Esophagus muscularis mucosa (tissue), 4 donors: ENCODE results near the gene PRSS36. TPM values are rescaled to one million over a fixed set of nuclear protein-coding genes. Genes with fewer than 3 reads are reported as not detected.

Source experiments
- DNase-seq: peaks from one replicate; pipeline ENCODE4 v3.0.0-alpha.2; 2017; ENCODE audit errors: extremely low spot score
- H3K27ac ChIP-seq, 4 donors: fragments of 200-600 bp; sonication (generic); replicated peaks in 1 of 4; 1 replicate in 3 of 4; 2 replicates in 1 of 4; pipeline ENCODE4 v1.5.1; 2016 to 2019; ENCODE audit warnings: mild to moderate bottlenecking in 1 of 4
- H3K27me3 ChIP-seq, 4 donors: fragments of 200-600 bp; sonication (generic); one replicate each; pipeline versions ENCODE4 v1.5.1 to v1.6.0; 2016 to 2019
- H3K36me3 ChIP-seq, 4 donors: fragments of 200-600 bp; sonication (generic); one replicate each; pipeline ENCODE4 v1.5.1; 2016 to 2019
- H3K4me1 ChIP-seq, 4 donors: fragments of 200-600 bp; sonication (generic); one replicate each; pipeline ENCODE4 v1.5.1; 2016 to 2019
- H3K4me3 ChIP-seq, 4 donors: fragments of 200-600 bp; sonication (generic); 1 replicate in 2 of 4; 2 replicates in 2 of 4; pipeline ENCODE4 v1.5.1; 2016 to 2019; ENCODE audit warnings: mild to moderate bottlenecking in 4 of 4, moderate library complexity in 1 of 4
- H3K9me3 ChIP-seq, 4 donors: fragments of 200-600 bp; sonication (generic); 1 replicate in 3 of 4; 2 replicates in 1 of 4; pipeline ENCODE4 v1.5.1; 2016 to 2019
- EP300 ChIP-seq: sonication (generic); formaldehyde crosslinking; IDR thresholded peaks from one replicate; pipeline ENCODE4 v1.6.1; 2017; ENCODE audit warnings: antibody characterized with exemption
- POLR2A ChIP-seq: fragments of 450-650 bp; IDR thresholded peaks from one replicate; pipeline ENCODE4 v1.6.1; 2017; ENCODE audit warnings: antibody characterized with exemption, moderate library complexity, mild to moderate bottlenecking, low read depth
- POLR2AphosphoS5 ChIP-seq, 2 donors: sonication (generic); formaldehyde crosslinking; IDR thresholded peaks; one replicate each; pipeline ENCODE4 v1.6.1; 2017; ENCODE audit warnings: antibody characterized with exemption in 2 of 2
- WGBS: methylation state at CpG from one replicate; pipeline ENCODE4 v1.1.5; 2018; 5-methylcytosine and 5-hydroxymethylcytosine counted together
- intact Hi-C: fragments of 100-400 bp; cut with DNase I; formaldehyde crosslinking; loops from one replicate; pipeline ENCODE4 v1.15.1; 2023
- total RNA-seq, 4 donors: library from RNA; depleted of rRNA; stranded (reverse); fragments of >200 nt; gene quantifications; one replicate each; pipeline versions ENCODE4 v1.1.0 to v1.2.1, GENCODE V29; 2016
- TF ChIP-seq, protein P1 (sequence below), 3 experiments: fragments of 200-600 bp in 2 of 3; fragments of 450-650 bp in 1 of 3; sonication (generic) in 2 of 3; IDR thresholded peaks; one replicate each; pipeline ENCODE4 v1.5.1; 2017 to 2019; ENCODE audit warnings: antibody characterized with exemption in 3 of 3, mild to moderate bottlenecking in 2 of 3, moderate library complexity in 1 of 3

Gene PRSS36
- total RNA-seq, 4 donors from 2014 or later = 2.7 to 8.4 (median 5.1) TPM

DNA sequence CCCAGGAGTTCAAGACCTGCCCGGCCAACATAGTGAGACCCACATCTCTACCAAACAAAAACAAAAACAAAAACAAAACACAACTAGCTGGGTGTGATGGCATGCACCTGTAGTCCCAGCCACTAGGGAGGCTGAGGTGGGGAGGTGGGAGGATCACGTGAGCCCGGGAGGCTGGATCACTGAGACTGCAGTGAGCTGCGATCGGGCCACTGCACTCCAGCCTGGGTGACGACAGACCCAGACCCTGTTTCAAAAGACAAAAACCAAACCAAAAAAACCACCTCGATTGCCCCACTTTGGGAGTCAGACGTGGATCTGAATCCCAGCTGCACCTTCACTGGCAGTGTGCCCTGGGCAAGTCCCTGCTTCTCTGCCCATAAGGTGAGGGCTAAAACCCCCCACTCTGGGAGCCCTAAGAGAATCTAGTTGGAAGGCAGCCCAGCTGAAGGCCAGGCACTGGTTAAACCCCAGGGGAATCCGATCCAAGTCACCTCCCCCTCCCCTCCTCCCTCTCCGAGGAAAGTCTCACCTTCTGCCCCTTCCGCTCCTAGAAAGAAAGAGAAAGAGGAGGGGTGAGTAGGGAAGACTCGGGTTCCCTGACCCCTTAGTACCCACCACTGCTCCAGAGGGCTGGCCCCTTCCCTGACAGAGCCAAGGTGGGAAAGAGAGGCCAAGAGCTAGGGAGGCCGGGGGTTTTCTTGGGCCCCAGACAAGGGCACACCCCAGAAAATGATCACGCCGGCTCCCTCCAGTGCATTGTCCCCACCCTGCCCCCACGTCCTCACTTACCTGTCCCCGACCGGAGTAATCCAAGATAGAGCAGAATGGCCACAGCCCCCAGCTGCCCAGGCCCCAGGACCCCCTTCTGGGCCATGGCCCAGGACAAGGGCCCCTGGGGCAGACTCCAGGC lies 15.0 kb downstream of the PRSS36 start:
- H3K36me3 ChIP-seq = peaks cover 19 to 35% (median 31%) of the 10 kb centered on the region in 4 donors
- peaks cover 0 to 25% (median 1%) of the 10 kb centered on the region in 4 donors for H3K27me3 ChIP-seq
- 31% methylated on average over 10 of the region's 18 CpGs for WGBS
- no peak overlapping the region for H3K27ac ChIP-seq
- TF ChIP-seq POLR2A = no peak
- no peak for TF ChIP-seq POLR2AphosphoS5 (IDR thresholded peaks at IDR 0.05)
- TF ChIP-seq, protein P1, sequence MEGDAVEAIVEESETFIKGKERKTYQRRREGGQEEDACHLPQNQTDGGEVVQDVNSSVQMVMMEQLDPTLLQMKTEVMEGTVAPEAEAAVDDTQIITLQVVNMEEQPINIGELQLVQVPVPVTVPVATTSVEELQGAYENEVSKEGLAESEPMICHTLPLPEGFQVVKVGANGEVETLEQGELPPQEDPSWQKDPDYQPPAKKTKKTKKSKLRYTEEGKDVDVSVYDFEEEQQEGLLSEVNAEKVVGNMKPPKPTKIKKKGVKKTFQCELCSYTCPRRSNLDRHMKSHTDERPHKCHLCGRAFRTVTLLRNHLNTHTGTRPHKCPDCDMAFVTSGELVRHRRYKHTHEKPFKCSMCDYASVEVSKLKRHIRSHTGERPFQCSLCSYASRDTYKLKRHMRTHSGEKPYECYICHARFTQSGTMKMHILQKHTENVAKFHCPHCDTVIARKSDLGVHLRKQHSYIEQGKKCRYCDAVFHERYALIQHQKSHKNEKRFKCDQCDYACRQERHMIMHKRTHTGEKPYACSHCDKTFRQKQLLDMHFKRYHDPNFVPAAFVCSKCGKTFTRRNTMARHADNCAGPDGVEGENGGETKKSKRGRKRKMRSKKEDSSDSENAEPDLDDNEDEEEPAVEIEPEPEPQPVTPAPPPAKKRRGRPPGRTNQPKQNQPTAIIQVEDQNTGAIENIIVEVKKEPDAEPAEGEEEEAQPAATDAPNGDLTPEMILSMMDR (IDR thresholded peaks at IDR 0.05) = no peak
- no peak for TF ChIP-seq EP300
- DNase-seq = no peak
- intact Hi-C loops = no loop called here
- no peaks in the 10 kb centered on the region for H3K9me3 ChIP-seq
- H3K4me3 ChIP-seq = peak overlapping the region in 1 of 4 donors; percentile 20
- H3K4me1 ChIP-seq = peaks cover 10 to 21% (median 12%) of the 10 kb centered on the region in 4 donors

DNA sequence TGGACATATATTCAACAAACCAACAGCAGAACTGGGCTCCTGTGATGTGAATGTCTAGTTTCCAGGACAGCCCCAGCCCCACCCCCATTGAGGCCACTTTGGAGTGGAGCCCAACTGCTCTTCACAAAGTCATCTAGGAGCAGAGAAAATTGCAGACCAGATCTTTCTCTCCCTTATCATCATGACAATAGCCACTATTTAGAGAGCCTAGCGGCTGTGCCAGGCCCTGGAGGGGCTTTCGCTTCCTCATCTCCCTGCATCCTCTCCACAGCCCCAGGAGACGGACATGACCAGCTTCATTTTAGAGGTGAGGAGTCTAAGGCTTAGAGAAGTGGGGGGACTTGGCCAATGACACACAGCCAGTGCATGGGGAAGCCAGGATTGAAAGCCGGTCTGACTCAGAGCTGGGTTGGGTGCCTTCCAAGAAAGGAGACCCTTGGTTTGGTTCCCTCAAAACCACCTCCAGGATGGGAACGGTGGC lies 15.7 kb downstream of the PRSS36 start:
- Histone ChIP-seq H3K9me3 (no peaks in the 10 kb centered on the region), H3K27me3 (peaks cover 0 to 25% (median 1%) of the 10 kb centered on the region in 4 donors), H3K27ac (no peak overlapping the region), H3K36me3 (peaks cover 24 to 43% (median 39%) of the 10 kb centered on the region in 4 donors), H3K4me1 (peaks cover 11 to 21% (median 19%) of the 10 kb centered on the region in 4 donors), H3K4me3 (no peak overlapping the region)
- TF ChIP-seq POLR2A = no peak
- TF ChIP-seq POLR2AphosphoS5 (IDR thresholded peaks at IDR 0.05) = no peak
- no peak for TF ChIP-seq EP300
- TF ChIP-seq, protein P1 (IDR thresholded peaks at IDR 0.05) = no peak
- intact Hi-C loops = no loop called here
- DNase-seq = no peak
- WGBS = 20% methylated on average over 3 of the region's 5 CpGs

DNA sequence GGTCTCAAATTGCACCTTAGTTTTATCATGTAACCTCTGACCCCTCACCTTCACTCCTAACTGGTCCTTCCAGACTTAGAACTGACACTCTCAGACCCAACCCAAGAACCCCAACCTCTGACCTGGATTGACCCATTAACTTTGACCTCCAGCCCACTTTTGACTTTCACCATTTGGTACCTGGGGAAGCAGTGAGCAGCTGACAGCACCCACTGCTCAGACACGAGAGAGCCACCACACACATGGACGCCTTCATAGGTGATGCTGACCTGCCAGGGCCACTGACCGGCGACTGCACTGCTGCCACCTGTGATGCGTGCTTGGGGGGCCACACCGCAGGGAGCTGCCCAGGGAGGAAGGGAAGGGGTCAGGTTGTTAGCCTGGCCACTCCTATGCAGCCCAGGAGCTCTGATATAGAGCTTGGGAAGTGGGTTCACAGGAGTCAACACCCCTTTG lies 16.8 kb downstream of the PRSS36 start:
- WGBS = 84% methylated on average over 3 of the region's 6 CpGs
- Histone ChIP-seq H3K4me1 (peaks cover 11 to 26% (median 19%) of the 10 kb centered on the region in 4 donors), H3K27ac (no peak overlapping the region), H3K27me3 (peaks cover 0 to 25% (median 1%) of the 10 kb centered on the region in 4 donors), H3K4me3 (no peak overlapping the region), H3K9me3 (no peaks in the 10 kb centered on the region), H3K36me3 (peaks cover 34 to 53% (median 49%) of the 10 kb centered on the region in 4 donors)
- TF ChIP-seq, protein P1 (IDR thresholded peaks at IDR 0.05) = no peak
- no peak for TF ChIP-seq POLR2AphosphoS5 (IDR thresholded peaks at IDR 0.05)
- no peak for TF ChIP-seq EP300
- TF ChIP-seq POLR2A = no peak
- intact Hi-C loops = no loop called here
- no peak for DNase-seq

DNA sequence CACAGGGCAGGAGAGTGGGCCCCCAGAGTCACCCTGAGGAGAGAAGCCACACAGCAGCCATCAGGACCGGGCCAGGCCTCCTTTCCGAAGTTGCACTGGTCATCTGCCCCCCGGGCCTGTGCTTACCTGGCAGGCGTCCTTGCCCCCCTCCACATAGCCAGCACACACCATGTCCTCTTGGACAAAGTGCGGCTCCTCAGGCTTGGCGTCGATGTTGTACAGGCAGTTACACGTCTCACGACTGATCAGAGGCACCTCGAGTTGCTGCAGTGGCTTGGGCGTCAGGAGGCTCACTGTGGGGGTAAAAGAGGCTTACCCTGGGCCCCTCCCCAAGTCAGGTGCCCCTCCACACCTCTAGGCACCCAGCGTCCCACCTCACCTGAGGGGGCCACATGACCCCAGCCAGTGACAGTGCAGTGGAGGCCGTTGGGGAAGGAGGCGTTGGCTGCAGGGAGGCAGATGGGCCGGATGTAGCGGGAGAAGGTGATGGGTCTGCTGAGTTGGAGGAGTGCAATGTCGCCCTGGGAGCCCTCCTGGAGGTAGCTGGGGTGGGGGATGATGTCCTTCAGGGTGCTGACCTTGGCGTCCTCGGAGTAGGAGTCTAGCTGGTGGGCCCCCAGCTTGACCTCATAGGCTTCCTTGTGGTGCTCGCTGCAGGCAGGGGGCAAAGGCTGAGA lies 17.4 kb downstream of the PRSS36 start:
- peaks cover 0 to 25% (median 1%) of the 10 kb centered on the region in 4 donors for H3K27me3 ChIP-seq
- H3K9me3 ChIP-seq = no peaks in the 10 kb centered on the region
- peaks cover 41 to 60% (median 56%) of the 10 kb centered on the region in 4 donors for H3K36me3 ChIP-seq
- WGBS = 88% methylated on average over 11 of the region's 20 CpGs
- no peak overlapping the region for H3K27ac ChIP-seq
- intact Hi-C loops = no loop called here
- DNase-seq = no peak
- H3K4me1 ChIP-seq = peaks cover 11 to 27% (median 22%) of the 10 kb centered on the region in 4 donors
- H3K4me3 ChIP-seq = no peak overlapping the region
- TF ChIP-seq POLR2A (no peak), POLR2AphosphoS5 (IDR thresholded peaks at IDR 0.05) (no peak), EP300 (no peak)
- TF ChIP-seq, protein P1 (IDR thresholded peaks at IDR 0.05) = no peak
